HG03521 (cell line): ENCODE results near the gene GULP1.

ENCODE experiments used
- ATAC-seq: cut with Tn5 transposase; IDR thresholded peaks from one replicate; pipeline ENCODE4 v1.9.1; 2021; ENCODE audit warnings: mild to moderate bottlenecking, moderate library complexity; ENCODE audit not compliant: unreplicated experiment

GULP1 gene

GRCh38 chr2:188322569-188323551, 31.2 kb downstream of the GULP1 start:
- ATAC-seq: no peak

GRCh38 chr2:188324067-188324466, 32.4 kb downstream of the GULP1 start:
- ATAC-seq: no peak

GRCh38 chr2:188326290-188326668, 34.6 kb downstream of the GULP1 start:
- ATAC-seq: no peak

- no peak for ATAC-seq
Measured at GRCh38 chr2:188326669-188327301, 35.1 kb downstream of the GULP1 start.

- no peak for ATAC-seq
Measured at GRCh38 chr2:188327518-188328213, 36.0 kb downstream of the GULP1 start.

GRCh38 chr2:188328419-188328818, 36.7 kb downstream of the GULP1 start:
- no peak for ATAC-seq

GRCh38 chr2:188330316-188331053, 38.8 kb downstream of the GULP1 start:
- no peak for ATAC-seq

- ATAC-seq: no peak
Measured at GRCh38 chr2:188332619-188333018, 40.9 kb downstream of the GULP1 start.

- no peak for ATAC-seq
Measured at GRCh38 chr2:188333751-188334524, 42.3 kb downstream of the GULP1 start.

- no peak for ATAC-seq
Measured at GRCh38 chr2:188338463-188338862, 46.8 kb downstream of the GULP1 start.

- ATAC-seq: no peak
Measured at GRCh38 chr2:188340257-188340656, 48.6 kb downstream of the GULP1 start.

- ATAC-seq: no peak
Measured at GRCh38 chr2:188345020-188345419, 53.3 kb downstream of the GULP1 start.

GRCh38 chr2:188345426-188345825, 53.8 kb downstream of the GULP1 start:
- ATAC-seq: no peak

GRCh38 chr2:188345831-188346458, 54.3 kb downstream of the GULP1 start:
- no peak for ATAC-seq

- ATAC-seq: no peak
Measured at GRCh38 chr2:188349019-188349418, 57.3 kb downstream of the GULP1 start.

- no peak for ATAC-seq
Measured at GRCh38 chr2:188353282-188353681, 61.6 kb downstream of the GULP1 start.

- ATAC-seq: no peak
Measured at GRCh38 chr2:188360485-188361263, 69.0 kb downstream of the GULP1 start.

GRCh38 chr2:188364033-188364630, 72.5 kb downstream of the GULP1 start:
- no peak for ATAC-seq
